ENCODE data around the gene NID1.
"Not testable (repeated sequence)": the region's sequence is repeated elsewhere in the genome, so short reads cannot be mapped to it uniquely, and the experiment has no call there.

Gene NID1

DNA sequence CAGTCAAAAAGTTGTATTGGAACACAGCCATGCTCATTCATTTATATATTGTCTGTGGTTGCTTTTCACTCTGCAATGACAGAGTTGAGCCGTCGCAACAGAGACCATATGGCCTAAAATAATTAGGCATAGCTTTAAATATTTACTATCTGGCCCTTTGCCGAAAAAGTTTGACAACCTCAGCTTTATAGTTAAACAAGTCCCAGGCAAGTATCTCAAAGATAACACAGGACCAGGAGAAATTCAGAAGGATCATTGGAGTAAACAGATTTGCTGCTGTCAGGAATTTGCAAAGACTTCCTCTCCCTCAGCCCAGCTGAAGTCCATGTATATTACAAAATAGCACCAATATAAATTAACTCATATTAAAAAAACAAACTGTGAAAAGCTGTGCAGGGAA lies 34.4 kb downstream of the NID1 start:
- DNase-seq (ENCODE audit: low read depth in 2 of 2): no peak

DNA sequence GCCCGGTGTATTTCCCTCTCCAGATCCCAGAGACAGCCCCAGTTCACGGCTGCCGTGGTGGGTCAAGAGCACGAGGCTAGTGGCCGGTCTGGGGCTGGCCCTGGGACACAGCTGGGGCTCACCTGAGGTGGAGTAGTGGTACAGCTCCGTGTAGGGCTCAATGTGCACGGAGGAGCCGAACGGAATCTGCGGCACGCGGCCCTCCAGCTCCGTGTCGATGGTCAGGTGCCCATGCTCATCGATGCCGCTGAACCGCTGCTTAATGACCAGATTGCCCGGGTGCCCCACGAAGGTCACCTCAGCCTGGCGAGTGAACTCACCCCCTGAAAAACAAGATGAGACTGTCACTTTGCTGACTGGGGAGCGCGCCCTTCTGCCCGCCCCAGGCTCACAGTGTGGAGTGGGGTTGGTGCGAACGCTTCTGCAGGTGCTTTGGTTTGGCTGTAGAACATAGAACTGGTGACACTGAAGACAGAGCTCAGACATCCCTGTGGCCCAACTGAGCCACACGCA lies 35.4 kb downstream of the NID1 start:
- no peak for DNase-seq (ENCODE audit: low read depth in 2 of 2)

DNA sequence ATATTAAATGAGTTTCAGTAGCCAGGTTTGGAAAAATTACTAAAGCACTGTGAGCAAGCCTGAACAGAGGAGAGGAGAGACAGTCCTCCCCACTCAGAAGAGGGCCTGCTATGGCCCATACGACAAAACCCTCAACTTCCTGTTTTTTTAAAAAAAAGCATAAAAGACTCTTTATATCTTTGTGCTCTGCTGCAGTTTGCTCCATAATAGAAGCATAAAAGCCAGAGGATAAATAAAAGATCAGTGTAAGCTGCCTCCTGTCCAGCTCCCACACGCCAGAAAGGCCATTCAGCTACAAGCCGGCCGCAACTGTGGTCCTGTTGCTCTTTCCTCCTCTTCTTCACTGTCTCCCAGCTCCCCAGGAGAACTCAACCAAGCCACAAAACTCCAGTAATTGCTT lies 37.8 kb downstream of the NID1 start:
- DNase-seq (ENCODE audit: low read depth in 2 of 2): no peak

DNA sequence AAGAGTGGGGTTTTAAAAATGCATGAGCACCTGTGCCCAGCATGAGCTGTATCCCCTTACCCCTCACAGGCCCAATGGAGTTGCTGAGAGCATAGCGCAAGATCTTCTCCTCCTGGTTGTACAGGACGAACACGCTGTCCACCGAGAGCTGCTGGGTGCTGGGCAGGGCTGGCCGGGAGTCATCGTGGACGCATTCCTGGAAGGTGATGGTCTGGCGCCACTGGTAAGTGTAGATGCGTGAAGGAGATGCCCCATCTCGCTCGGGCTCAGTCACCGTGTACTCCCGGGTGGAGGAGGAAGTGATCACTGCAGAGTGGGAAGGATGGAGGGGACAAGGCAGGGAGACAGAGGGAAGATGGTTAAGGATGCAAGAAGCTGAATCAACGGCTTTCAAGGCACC lies 39.1 kb downstream of the NID1 start:
- DNase-seq (ENCODE audit: low read depth in 2 of 2): no peak

DNA sequence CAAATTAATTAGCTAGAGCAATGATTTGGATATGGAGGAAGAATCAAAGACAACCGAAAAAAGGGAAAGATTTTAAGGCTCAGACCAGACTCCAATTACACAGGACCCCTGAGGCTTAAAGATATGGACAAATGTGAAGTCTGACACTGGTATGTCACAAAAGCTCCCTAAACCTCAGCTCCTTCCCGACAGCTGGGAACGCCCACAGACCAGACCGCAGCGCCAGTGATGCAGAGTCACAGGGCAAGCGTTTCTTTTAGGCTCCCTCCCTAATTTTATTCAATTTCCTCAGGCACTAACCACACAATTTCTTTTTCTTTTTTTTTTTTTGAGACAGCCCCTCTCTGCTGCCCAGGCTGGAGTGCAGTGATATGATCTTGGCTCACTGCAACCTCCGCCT lies 40.2 kb downstream of the NID1 start:
- DNase-seq (ENCODE audit: low read depth in 2 of 2): no peak

DNA sequence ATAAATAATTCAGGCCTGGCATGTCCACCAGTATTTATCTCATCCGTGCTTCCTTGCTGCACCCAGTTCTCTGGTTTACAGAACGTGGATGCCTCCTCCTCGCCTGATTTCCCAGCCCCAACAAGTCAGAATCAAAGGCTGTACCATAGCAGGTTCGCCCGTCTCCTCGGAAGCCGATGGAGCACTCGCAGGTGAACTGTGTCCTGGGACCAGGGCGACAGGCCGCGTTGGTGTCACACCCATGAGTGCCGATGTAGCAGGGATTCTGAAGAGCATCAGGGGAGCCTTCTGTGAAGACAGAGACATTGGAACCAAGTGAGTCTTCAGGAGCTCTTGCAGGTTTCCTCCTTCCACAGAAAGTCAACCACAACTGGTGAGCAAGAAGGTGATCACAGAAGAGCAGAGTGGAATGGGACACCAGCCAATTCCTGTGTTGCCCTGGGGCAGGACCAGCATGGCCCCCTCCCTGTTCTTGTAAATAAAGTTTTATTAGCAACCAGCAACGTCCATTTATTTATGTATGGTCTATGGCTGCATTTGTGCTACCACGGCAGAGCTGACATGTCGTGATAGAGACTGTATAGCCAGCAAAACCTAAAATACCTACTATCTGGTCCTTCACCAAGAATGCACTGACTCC lies 40.8 kb downstream of the NID1 start:
- DNase-seq (ENCODE audit: low read depth in 2 of 2): no peak

DNA sequence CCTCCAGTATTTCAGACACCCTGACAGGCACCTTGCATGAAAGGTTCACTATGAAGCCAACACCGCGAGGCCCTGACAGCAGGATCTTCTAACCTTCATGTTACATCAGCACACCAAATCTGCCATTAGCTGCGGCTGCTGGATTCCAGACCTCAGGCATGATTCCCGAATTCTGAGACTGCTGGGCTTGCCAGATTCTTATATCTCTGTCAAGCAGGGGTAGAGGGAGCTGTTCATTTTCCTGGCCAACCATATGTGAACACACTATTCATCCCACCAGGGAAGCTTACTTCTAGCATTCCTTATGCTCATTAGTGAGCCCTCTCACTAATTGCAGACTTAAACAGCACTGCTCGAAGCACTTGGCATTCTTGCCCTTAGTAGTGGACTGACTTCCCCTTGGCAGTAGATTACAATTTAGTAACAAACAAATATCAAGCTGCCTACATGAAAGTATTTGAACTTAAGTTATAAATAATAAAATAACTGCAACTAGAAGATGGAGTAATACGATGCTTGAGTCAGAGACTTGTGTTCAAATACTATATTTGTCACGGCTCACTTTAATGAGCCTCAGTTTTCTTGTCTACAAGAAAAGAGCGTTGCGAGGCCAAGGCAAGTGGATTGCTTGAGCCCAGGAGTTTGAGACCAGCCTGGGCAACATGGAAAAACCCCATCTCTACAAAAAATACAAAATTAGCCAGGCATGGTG lies 43.3 kb downstream of the NID1 start:
- peak; percentile 64 to 68 for DNase-seq (ENCODE audit: low read depth in 2 of 2)

DNA sequence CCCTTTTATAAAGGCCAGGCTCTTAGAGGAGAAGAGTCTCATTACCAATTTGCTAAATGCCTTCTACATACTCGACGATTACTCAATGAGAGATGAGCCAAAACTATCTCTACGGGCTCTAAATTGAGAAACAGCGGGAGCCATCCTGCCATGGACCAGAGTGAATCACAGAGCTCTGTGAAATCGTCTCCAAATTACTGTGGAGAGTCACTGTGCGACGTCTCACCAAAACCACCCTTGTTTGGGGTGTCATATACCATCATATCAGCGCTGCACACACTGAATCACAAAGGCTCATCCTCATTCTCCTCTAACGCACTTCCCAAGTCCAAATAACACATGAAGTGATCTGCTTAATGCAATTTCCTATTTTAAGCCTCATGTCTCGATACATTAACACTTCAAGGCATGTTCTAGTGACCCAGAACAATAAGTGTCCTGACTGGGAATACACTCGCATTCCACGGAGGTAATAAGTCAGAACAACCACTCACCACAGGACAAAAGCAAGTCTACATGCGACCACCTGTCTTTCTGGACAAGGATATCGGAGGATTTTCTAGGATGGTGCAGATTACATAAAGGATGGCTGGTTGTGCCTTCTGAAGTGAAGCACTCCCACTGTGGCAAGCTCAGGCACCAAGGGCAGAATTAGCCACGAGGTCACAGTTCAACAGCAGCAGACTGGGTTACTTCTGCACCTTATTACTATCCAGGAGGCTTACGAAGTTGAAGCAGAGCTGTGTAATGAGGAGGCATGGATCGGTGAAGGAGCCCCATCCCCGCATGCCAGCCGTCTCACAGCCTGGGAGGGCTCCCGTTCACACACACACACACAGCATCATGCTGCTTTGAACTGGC lies 44.3 kb downstream of the NID1 start:
- peak in 1 of 2 experiments; percentile 25 for DNase-seq (ENCODE audit: low read depth in 2 of 2)

DNA sequence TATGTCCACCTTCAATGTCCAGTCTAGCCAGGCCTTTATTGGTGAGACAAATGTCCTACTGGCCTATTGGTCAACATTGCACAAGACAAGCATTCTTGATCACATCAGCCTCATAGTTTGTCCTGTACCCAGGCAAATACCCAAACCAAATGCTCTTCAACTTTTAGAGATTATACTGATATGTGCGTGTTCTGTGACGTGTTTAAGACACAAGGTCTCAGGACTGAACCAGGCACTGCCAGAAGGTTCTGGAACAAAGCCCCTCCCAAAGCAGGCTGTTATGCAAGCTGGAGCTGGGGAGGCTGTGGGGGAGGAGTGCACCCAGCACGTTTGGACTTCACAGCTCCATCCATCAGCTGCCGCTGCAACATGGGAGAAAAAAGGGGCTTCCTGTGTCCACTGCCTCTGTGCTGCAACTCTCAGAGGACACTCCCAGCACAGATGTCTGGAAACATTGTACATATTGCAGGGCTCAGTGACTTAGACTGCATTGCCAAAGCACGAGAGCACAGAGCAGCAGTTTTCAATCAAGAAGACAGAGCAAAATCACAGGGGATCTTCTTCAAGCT lies 45.9 kb downstream of the NID1 start:
- DNase-seq (ENCODE audit: low read depth in 2 of 2): peak; percentile 53 to 55

DNA sequence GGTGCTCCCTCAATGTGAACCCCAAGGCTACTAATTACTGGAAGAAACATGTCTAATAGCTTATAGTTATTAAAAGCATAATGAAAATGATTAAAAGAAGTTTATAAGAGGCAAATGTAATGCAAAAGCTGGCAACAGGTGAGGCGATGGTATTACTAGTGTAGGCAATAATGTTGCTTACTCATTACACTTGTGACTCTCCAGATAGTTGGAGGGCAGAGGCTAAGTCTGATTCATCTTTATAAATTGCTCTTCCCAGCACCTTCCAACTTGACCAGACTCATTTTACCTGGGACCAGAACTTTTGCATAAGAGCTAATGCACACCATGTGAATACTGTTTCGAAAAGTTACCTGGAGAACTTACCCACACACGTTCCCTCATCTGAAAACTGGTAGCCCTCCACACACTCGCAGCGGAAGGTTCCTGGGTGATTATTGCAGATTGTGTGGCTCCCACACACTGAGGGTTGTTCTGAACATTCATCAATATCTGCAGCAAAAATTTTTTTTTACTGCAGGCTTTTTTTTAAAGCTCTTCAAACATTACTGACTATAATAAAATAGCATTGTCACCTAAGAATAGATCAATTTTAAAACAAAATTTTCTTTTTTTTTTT lies 48.0 kb downstream of the NID1 start:
- DNase-seq (ENCODE audit: low read depth in 2 of 2): no peak

DNA sequence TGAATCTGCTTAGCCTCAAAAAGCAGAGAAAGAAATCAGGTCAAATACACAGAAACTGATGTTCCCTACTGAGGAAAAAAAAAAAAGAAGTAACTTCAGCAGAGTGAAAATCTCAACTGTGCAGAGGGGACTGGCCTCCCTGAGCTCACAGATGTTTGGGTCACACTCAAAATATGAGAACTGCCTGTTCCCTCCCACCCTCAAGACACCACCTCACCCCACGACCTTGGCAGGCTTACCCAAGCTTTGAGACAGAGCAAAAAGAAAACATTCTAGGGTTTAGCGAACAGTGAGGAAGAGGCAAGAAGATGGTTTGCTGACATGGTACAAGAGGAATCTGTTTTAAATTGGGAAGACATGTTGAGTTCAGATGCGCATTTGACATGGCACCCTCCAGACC lies 48.8 kb downstream of the NID1 start:
- no peak for DNase-seq (ENCODE audit: low read depth in 2 of 2)

DNA sequence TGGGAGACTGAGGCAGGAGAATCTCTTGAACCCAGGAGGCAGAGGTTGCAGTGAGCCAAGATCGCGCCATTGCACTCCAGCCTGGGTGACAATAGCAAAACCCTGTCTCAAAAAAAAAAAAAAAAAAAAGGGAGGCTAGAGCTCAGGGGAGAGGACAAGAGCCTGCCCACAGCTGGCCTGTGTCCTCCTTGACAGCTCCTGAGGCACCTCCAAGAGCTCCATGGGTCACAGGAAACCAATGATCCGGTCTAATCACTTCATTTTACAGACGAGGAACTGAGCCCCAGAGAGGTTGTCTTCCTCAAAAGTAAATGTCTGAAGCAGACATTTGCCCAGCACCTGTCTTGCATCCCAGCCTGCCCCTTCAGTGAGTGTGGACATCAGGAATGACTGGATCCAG lies 49.4 kb downstream of the NID1 start:
- no peak for DNase-seq (ENCODE audit: low read depth in 2 of 2)

DNA sequence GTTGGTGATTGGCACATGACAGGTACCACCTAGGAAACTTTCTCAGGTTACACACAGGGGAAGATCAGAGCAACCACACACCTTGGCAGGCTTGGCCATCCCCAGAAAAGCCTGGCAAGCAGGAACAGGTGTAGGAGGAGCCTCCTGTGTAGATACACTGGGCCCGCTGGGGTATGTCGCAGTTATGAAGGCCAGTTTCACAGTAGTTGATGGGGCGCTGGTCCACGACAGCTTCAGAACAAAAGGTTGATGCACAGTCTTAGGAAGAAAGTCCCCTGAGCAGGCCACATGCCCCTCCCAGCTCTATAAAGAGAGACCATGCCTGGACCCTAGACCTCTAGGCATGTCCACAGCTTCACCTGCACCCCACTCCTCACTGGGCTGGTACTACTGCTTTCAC lies 51.6 kb downstream of the NID1 start:
- no peak for DNase-seq (ENCODE audit: low read depth in 2 of 2)

DNA sequence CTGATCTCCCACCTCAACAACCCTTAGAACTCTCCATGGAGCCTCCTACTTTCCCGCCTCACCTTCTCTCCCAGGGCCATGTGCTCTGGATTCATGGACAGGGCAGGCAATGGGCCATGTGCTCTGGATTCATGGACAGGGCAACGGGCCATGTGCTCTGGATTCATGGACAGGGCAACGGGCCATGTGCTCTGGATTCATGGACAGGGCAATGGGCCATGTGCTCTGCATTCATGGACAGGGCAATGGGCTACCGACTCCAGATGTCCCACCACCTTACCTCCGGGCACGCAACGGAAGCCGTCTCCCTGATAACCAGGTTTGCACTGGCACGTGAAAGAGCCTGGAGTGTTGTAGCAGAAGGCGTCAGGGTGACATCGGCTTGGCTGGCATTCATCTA lies 53.2 kb downstream of the NID1 start:
- DNase-seq (ENCODE audit: low read depth in 2 of 2): no peak

DNA sequence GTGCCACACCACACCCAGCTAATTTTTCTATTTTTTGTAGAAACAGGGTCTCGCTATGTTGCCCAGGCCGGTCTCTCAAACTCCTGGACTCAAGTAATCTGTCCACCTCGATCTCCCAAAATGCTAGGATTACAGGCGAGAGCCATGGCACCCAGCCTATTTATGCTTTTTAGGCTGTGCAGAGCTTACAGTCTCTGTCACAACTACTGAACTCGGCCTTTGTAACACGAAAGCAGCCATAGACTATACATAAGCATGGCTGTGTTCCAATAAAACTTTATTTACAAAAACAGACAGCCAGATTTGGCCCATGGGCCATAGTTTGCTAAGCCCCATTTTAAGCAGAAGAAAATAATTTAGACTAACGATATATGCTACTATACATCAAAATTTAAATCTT lies 54.4 kb downstream of the NID1 start:
- DNase-seq (ENCODE audit: low read depth in 2 of 2): no peak

DNA sequence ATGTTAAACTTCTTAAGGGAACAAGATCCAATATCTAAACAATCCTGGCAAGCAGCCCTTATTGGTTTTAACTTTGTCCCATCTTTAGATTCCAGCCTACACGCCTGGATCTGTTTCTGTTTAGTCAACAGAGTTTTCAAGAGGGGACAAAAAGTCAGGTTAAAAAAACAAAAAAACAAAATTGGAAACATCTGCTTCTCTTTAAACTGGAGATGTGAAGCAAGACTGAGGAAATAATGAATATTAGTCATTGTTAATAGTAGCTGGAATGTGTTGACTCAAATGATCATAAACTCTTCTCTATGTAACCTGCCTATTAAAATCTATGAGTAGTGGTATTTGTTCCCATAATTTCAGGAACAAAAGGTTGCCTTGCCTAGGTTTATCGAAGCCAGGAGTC lies 55.0 kb downstream of the NID1 start:
- DNase-seq (ENCODE audit: low read depth in 2 of 2): peak; percentile 72 to 74

DNA sequence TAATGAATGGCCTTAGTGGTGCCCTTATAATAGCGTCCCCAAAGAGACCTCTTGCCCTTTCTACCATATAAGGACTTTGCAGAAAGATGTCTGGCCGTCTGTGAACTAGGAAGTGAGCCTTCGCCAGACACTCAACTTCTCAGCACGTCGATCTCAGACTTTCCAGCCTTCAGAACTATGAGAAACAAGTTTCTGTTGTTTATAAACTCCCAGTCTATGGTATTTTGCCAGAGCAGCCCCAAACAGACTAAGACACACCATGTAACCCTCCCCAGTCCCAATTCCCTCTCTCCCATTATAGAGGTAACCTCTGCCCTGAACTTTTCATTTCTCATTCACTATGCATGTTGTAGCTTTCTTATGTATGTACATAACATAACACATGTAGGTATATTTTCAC lies 55.7 kb downstream of the NID1 start:
- DNase-seq (ENCODE audit: low read depth in 2 of 2): no peak

DNA sequence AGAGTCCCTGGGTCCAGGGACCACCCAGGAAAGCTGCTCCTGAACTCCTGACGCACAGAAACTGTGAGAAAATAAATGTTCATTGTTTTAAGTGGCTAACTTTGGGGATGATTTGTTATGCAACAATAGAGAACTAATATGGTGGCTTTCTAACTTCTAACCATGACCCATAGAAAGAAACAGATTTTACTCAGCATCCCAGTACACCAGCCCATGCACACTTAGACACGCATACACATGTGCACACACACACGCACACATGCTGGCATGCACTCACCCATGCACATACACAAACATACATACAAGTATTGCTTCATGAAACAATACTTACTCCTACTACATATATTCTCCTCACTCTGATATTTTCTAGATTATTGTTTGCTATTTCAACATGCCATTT lies 57.1 kb downstream of the NID1 start:
- DNase-seq (ENCODE audit: low read depth in 2 of 2): no peak

DNA sequence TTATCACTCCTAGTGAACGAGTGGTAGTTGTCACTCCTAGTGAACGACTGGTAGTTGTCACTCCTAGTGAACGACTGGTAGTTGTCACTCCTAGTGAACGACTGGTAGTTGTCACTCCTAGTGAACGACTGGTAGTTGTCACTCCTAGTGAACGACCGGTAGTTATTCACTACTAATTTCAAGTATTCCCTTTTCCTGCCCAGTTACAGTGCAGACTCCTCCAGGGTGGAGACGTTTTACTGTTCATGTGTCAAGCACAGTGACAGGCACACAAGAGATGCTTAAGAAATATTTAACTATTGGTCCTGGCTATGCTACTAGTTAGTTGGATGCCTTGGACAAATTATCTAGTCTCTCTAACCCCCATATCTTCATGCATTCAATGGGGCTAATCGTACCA lies 61.8 kb downstream of the NID1 start:
- DNase-seq (ENCODE audit: low read depth in 2 of 2): not testable (repeated sequence)

DNA sequence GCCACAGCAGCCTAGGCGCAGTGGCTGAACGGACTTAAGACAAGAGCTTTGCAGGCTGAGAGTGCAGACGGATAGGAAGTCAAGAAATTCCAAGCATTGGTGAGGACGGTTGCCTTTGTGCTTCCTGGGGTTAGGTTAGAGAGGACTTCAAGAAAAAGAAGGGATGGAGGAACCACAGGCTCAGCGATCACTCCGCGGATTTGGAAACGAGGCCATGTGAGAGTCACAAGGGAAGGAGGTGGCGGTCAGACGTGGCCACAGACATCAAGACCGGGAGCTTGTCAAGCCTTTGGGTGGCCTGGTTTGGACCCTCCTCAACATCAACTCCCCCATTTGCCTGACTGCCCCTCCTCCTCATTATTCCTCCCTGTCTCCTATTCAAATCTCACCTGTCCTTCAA lies 62.3 kb downstream of the NID1 start:
- no peak for DNase-seq (ENCODE audit: low read depth in 2 of 2)

DNA sequence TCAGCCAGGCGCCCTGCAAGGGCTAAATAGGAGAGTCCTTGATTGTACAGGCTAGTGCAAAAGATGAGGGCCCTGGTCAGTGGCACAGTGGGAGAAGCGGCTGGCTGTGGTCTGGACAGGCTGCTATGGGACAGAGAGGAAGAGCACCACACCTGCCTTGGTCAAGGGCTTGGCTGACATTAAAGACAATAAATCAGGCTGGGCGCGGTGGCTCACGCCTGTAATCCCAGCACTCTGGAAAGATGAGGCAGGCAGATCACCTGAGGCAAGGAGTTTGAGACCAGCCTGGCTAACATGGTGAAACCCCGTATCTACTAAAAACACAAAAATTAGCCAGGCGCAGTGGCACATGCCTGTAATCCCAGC lies 62.9 kb downstream of the NID1 start:
- DNase-seq (ENCODE audit: low read depth in 2 of 2): no peak

DNA sequence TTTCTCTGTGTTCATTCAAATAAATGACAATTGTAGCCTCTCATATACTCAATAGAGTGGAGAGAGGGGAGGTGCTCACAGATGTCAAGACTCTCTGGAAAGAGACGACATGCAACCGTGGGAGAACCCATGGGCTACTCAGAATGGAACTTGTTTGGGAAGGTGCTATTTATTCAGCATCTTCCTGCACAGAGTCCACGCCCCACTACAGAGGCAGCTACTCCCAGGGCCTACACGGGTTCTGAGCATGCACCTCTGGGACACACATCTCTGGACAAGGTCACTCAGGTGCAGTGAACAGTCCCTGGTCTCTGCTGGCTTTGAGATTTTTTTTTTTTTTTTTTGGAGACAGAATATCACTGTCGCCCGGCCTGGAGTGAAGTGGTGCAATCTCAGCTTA lies 64.1 kb downstream of the NID1 start:
- DNase-seq (ENCODE audit: low read depth in 2 of 2): no peak

All from fibroblast of skin of left biceps (primary cell).